GM12878 (cell line): ENCODE data around the gene PFKFB2. TPM values are rescaled to one million over a fixed set of nuclear protein-coding genes. Genes with fewer than 3 reads are reported as not detected.

Experiments
- ATAC-seq: fragments of 200-7000 bp; cut with Tn5 transposase; 3 replicates; pipeline ENCODE4 v1.9.1; 2020; ENCODE audit warnings: mild to moderate bottlenecking, moderate library complexity
- BruUV-seq: library from RNA; stranded (reverse); fragments of 400-500 nt; replicated peaks from 2 replicates; lab custom pipeline; 2021; lab: Mats Ljungman, UMichigan
- CTCF ChIA-PET: fragments of 300-600 bp; sonication (Branson Sonifier 250); formaldehyde crosslinking; extraction: SDS; loops from one replicate; lab custom pipeline; 2021; ENCODE audit warnings: inconsistent platforms; lab: Yijun Ruan, JAX
- POLR2A ChIA-PET: fragments of 350-600 bp; formaldehyde crosslinking; extraction: SDS; loops from one replicate; lab custom pipeline; 2021; ENCODE audit warnings: inconsistent platforms; lab: Charles Lee
- RAD21 ChIA-PET: fragments of 300-600 bp; sonication (Branson Sonifier 250); formaldehyde crosslinking; loops from one replicate; lab custom pipeline; 2023; ENCODE audit warnings: antibody characterized with exemption; ENCODE audit not compliant: unreplicated experiment; lab: Charles Lee
- SMC1A ChIA-PET: fragments of 300-600 bp; sonication (Branson Sonifier 250); formaldehyde crosslinking; loops from one replicate; lab custom pipeline; 2023; ENCODE audit not compliant: unreplicated experiment, uncharacterized antibody; lab: Charles Lee
- DNase-seq: peaks from one replicate; pipeline ENCODE4 v3.0.0-alpha.2; 2011; ENCODE audit warnings: low read depth, low spot score
- FAIRE-seq: peaks from 3 replicates; lab custom pipeline; 2011; peaks lifted over from hg19 to GRCh38; lab: Jason Lieb, UNC
- H2AFZ ChIP-seq: 2 replicates; pipeline ENCODE4 v1.6.0; 2011; ENCODE audit warnings: low read depth, low read length, control low read depth; ENCODE audit not compliant: control insufficient read depth
- H3K27ac ChIP-seq: 2 replicates; pipeline ENCODE4 v1.5.1; 2011; ENCODE audit warnings: control low read depth; ENCODE audit not compliant: control insufficient read depth, insufficient read depth
- H3K27me3 ChIP-seq, 2 experiments: replicated peaks in 1 of 2; 2 replicates each; pipeline versions ENCODE4 v1.6.0 to v1.6.1; 2011; ENCODE audit warnings: low read length in 1 of 2; ENCODE audit not compliant: control insufficient read depth in 2 of 2, insufficient read depth in 2 of 2
- H3K36me3 ChIP-seq, 2 experiments: 2 replicates each; pipeline ENCODE4 v1.5.1; 2011; ENCODE audit warnings: low read length in 1 of 2; ENCODE audit not compliant: control insufficient read depth in 2 of 2, insufficient read depth in 2 of 2
- H3K4me1 ChIP-seq: 2 replicates; pipeline ENCODE4 v1.6.1; 2011; ENCODE audit warnings: mild to moderate bottlenecking, low read length, moderate library complexity, mixed read lengths; ENCODE audit not compliant: control insufficient read depth, insufficient read depth
- H3K4me2 ChIP-seq: 2 replicates; pipeline ENCODE4 v1.6.0; 2011; ENCODE audit warnings: control low read depth; ENCODE audit not compliant: control insufficient read depth, insufficient read depth
- H3K4me3 ChIP-seq: fragments of 200-600 bp; sonication (generic); 2 replicates; pipeline ENCODE4 v1.5.1; 2016
- H3K79me2 ChIP-seq: 2 replicates; pipeline ENCODE4 v1.6.0; 2011; ENCODE audit warnings: low read length; ENCODE audit not compliant: control insufficient read depth, insufficient read depth
- H3K9ac ChIP-seq: 2 replicates; pipeline ENCODE4 v1.8.0; 2011; ENCODE audit warnings: low read length, control low read depth, mixed read lengths; ENCODE audit not compliant: control insufficient read depth, insufficient read depth
- H3K9me3 ChIP-seq: replicated peaks from 3 replicates; pipeline ENCODE4 v1.5.1; 2011; ENCODE audit warnings: mild to moderate bottlenecking, low read length; ENCODE audit not compliant: control insufficient read depth, insufficient read depth
- H4K20me1 ChIP-seq: 2 replicates; pipeline ENCODE4 v1.6.0; 2011; ENCODE audit not compliant: control insufficient read depth, insufficient read depth
- ATF7 ChIP-seq: fragments of 450-650 bp; IDR thresholded peaks from 2 replicates; pipeline ENCODE4 v1.6.1; 2016; ENCODE audit warnings: low read depth, mild to moderate bottlenecking
- NBN ChIP-seq: fragments of 450-650 bp; IDR thresholded peaks from 2 replicates; pipeline ENCODE4 v1.6.1; 2016
- NFYB ChIP-seq: IDR thresholded peaks from 2 replicates; pipeline ENCODE4 v1.6.1; 2011; ENCODE audit warnings: low read depth, mild to moderate bottlenecking, low read length, improper control_type of control experiment, moderate library complexity; ENCODE audit not compliant: insufficient read depth
- REST ChIP-seq: IDR thresholded peaks from 2 replicates; pipeline ENCODE4 v1.6.1; 2012; ENCODE audit warnings: mild to moderate bottlenecking, low read depth, low read length
- SMAD5 ChIP-seq: IDR thresholded peaks from 2 replicates; pipeline ENCODE4 v1.6.1; 2016; ENCODE audit warnings: antibody characterized with exemption, low read depth
- ZNF592 ChIP-seq: fragments of 450-650 bp; IDR thresholded peaks from 2 replicates; pipeline ENCODE4 v1.6.1; 2017; ENCODE audit warnings: mild to moderate bottlenecking, moderate library complexity
- WGBS: methylation state at CpG from one replicate; pipeline ENCODE4 v1.1.6; 2016; ENCODE audit warnings: low lambda C conversion rate; ENCODE audit not compliant: insufficient replicate concordance, insufficient coverage; ENCODE audit errors: missing lambda C conversion rate; 5-methylcytosine and 5-hydroxymethylcytosine counted together
- in situ Hi-C: fragments of 300-500 bp; cut with MboI; formaldehyde crosslinking; loops from 9 replicates; pipeline ENCODE4 v1.14.3; 2018; ENCODE audit warnings: mixed read lengths
- intact Hi-C: fragments of 100-400 bp; cut with micrococcal nuclease; formaldehyde crosslinking; loops from one replicate; pipeline ENCODE4 v1.14.2; 2022; ENCODE audit not compliant: unreplicated experiment
- polyA plus RNA-seq, 11 experiments: library from polyadenylated mRNA; depleted of rRNA in 4 of 11; unstranded in 6 of 11; stranded (reverse) in 5 of 11; fragments of >200 nt; fragmentation: Nextera tagmentation in 4 of 11; fragmentation: Illumina TruSeq in 1 of 11; extraction: Ambion mirVana in 4 of 11; extraction: Trizol in 1 of 11; gene quantifications; 1 replicate in 1 of 11; 2 replicates in 10 of 11; pipeline versions ENCODE4 v1.2.1 to v1.2.3, GENCODE V29; 2011 to 2016; ENCODE audit warnings: inconsistent platforms in 2 of 11, missing spikeins in 2 of 11, low read depth in 1 of 11
- total RNA-seq, 4 experiments: library from RNA; depleted of rRNA in 3 of 4; stranded (reverse); fragments of >200 nt in 3 of 4; fragmentation: Illumina TruSeq in 1 of 4; extraction: Trizol in 1 of 4; gene quantifications; 2 replicates each; pipeline versions ENCODE4 v1.2.1 to v1.2.3, GENCODE V29; 2013 to 2021

Gene PFKFB2
- total and polyA plus RNA-seq, 10 of the 15 experiments (the other 5 are each of a cell fraction or from before 2014, with no cell fraction given) = 0.40 to 1.3 (median 1.0) TPM

DNA sequence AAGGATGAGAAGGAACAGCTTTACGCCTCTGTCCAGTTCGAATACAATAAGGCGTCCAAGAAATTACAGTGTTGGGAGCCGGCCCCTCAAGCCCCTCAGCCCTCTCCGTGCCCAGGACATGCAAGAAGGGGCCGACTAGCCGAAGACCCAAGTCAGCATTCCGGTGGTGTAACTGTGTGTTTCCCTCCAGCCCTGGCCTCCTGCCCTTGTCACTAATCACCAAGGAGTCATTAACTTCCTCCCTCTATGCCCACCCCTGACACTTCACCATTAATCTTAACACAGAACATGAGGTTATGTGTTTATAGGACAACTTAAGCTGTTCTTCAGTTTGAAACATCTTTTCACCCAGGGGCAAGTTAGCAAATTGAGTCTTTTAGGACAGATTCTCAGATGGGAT is 19.2 kb downstream of the PFKFB2 start (continued):
- TF ChIP-seq NFYB = no peak
- no peak for TF ChIP-seq ZNF592
- TF ChIP-seq SMAD5 = no peak
- TF ChIP-seq ATF7 = no peak
- no peak for TF ChIP-seq NBN

- in situ Hi-C loops = no loop called here
- POLR2A ChIA-PET = interaction anchor here (0.5 kb wide), 1 partner anchor 145 kb away, joined by 3 read pairs; no protein-coding TSS in a partner anchor
Measured at GRCh38 chr1:207073906-207074820, 21.1 kb downstream of the PFKFB2 start.

More at GRCh38 chr1:207073906-207074820, 21.1 kb downstream of the PFKFB2 start:
- ATAC-seq (no peak), DNase-seq (no peak), FAIRE-seq (no peak)
- ChIA-PET SMC1A (interaction anchor here (1.0 to 7.7 kb wide), 4 partner anchors 10 to 332 kb away, joined by 3 to 66 read pairs (median 4); partner anchors contain the start of gene YOD1), CTCF (interaction anchor here (0.9 to 10.2 kb wide), 8 partner anchors 9 to 425 kb away, joined by 3 to 131 read pairs (median 10); partner anchors contain the start of genes PFKFB2 and YOD1), RAD21 (interaction anchor here (0.9 to 1.7 kb wide), 4 partner anchors 27 to 427 kb away, joined by 3 to 10 read pairs (median 4); no protein-coding TSS in a partner anchor)
- no peaks in the 10 kb centered on the region for H4K20me1 ChIP-seq
- H3K36me3 ChIP-seq = no peaks in the 10 kb centered on the region
- BruUV-seq = no TSS peak
- H3K27ac ChIP-seq = no peak overlapping the region
- H3K9ac ChIP-seq = no peak overlapping the region
- TF ChIP-seq REST (peak; percentile 52; the same call in 1 of the 2 replicates), ATF7 (no peak)
- H3K27me3 ChIP-seq = no peaks in the 10 kb centered on the region
- no peaks in the 10 kb centered on the region for H3K9me3 ChIP-seq
- 61% methylated on average over 4 of the region's 4 CpGs for WGBS
- H3K4me2 ChIP-seq = no peak overlapping the region
- H3K4me1 ChIP-seq = peaks cover 12% of the 10 kb centered on the region
- H3K79me2 ChIP-seq = no peaks in the 10 kb centered on the region
- H2AFZ ChIP-seq = no peak overlapping the region
- H3K4me3 ChIP-seq = no peak overlapping the region
- intact Hi-C loops = no loop called here
